Activated CD4-positive, alpha-beta T cell treated with anti-CD3 and anti-CD28 coated beads, Interleukin-2, amount 10 ng/mL, durations not matched to agents 7 days and 5 days (primary cell): Measurements from ENCODE around the gene SLC38A9. TPM values are rescaled to one million over a fixed set of nuclear protein-coding genes. Genes with fewer than 3 reads are reported as not detected.
"Not testable (repeated sequence)": the region's sequence is repeated elsewhere in the genome, so short reads cannot be mapped to it uniquely, and the experiment has no call there.

Source experiments
- CTCF ChIA-PET: fragments of 350-600 bp; sonication (Branson Sonifier 250); formaldehyde crosslinking; loops from one replicate; lab custom pipeline; 2021; ENCODE audit warnings: antibody characterized with exemption; lab: Charles Lee
- POLR2A ChIA-PET: fragments of 350-600 bp; sonication (Branson Sonifier 250); formaldehyde crosslinking; loops from one replicate; lab custom pipeline; 2021; ENCODE audit warnings: antibody characterized with exemption; lab: Charles Lee
- DNase-seq: peaks from one replicate; pipeline ENCODE4 v3.0.0-alpha.2; 2020
- H3K27ac Mint-ChIP-seq: one replicate; pipeline ENCODE4 v1.8.0; 2021; ENCODE audit warnings: mild to moderate bottlenecking, moderate library complexity, mixed read lengths
- H3K27me3 Mint-ChIP-seq: one replicate; pipeline ENCODE4 v1.8.0; 2021; ENCODE audit warnings: mixed read lengths
- H3K36me3 Mint-ChIP-seq: one replicate; pipeline ENCODE4 v1.8.0; 2021; ENCODE audit warnings: low read depth, mixed read lengths
- H3K4me1 Mint-ChIP-seq: one replicate; pipeline ENCODE4 v1.8.0; 2021; ENCODE audit warnings: mixed read lengths
- H3K4me3 Mint-ChIP-seq: one replicate; pipeline ENCODE4 v1.8.0; 2021; ENCODE audit warnings: mild to moderate bottlenecking, moderate library complexity, mixed read lengths
- H3K9me3 Mint-ChIP-seq: one replicate; pipeline ENCODE4 v1.8.0; 2021; ENCODE audit warnings: mixed read lengths
- total RNA-seq, 2 experiments: library from RNA; stranded (reverse); gene quantifications; one replicate each; pipeline ENCODE4 v1.2.3, GENCODE V29; 2021

The SLC38A9 gene, protein sequence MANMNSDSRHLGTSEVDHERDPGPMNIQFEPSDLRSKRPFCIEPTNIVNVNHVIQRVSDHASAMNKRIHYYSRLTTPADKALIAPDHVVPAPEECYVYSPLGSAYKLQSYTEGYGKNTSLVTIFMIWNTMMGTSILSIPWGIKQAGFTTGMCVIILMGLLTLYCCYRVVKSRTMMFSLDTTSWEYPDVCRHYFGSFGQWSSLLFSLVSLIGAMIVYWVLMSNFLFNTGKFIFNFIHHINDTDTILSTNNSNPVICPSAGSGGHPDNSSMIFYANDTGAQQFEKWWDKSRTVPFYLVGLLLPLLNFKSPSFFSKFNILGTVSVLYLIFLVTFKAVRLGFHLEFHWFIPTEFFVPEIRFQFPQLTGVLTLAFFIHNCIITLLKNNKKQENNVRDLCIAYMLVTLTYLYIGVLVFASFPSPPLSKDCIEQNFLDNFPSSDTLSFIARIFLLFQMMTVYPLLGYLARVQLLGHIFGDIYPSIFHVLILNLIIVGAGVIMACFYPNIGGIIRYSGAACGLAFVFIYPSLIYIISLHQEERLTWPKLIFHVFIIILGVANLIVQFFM
- total RNA-seq, result 10 to 100 TPM; 26.6 to 29.0 TPM

DNA sequence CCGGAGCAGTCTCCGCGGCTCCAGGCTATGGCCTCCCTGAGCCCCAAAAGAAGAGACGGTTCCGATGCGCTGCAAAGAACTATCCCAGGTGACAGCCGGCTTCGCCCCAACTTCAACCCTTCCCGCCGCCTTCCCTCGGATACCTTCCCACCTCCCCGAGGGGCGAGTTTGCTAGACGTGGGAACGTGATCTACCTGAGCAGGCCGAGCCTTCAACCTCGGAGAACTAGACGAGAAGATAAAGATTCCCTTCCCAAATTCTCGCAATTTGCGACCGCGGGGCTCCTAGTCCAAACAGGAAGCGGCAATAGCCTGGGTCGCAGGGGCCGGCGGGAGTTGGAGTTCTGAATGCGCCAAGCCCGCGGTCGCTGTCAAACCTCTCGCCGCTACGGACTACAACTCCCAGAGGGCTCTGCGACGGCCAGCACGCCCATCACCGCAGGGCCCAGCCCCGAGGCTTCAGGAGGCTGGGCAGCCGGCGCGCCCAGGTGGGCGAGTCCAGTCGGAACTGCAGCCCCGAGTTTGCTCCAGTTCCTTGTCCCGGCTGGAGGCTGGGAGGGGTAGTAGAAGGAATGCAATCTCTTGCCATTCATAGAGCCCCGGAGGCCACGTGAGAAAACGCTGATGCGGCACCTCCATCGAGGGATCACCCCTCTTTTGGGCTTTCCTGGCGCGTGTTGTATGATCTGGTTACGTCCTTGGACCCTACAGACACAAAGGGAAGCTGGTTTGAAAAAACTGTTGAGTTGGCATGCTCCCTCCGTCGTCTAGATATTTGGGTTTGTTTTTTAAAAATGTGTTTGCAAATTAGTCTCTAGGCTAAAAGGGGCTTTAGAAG lies at the start of gene SLC38A9:
Gene SLC38A9 (minus strand): TSS at position 302 of the 837 bp plus-strand sequence. CDS start 14,366 bp downstream, outside the sequence.
- H3K27ac Mint-ChIP-seq, result peak within 1 kb of the TSS; percentile 87
- peaks cover 5% of the 10 kb centered on the region for H3K27me3 Mint-ChIP-seq
- H3K36me3 Mint-ChIP-seq, result peaks cover 28% of the 10 kb centered on the region
- peak within 1 kb of the TSS; percentile 95 for H3K4me3 Mint-ChIP-seq
- peaks cover 7% of the 10 kb centered on the region for H3K9me3 Mint-ChIP-seq
- DNase-seq, result peak; percentile 94
- ChIA-PET CTCF (interaction anchor here (0.6 kb wide), 1 partner anchor 224 kb away, joined by 3 read pairs; no protein-coding TSS in a partner anchor), POLR2A (no interaction called here)
- peaks cover 29% of the 10 kb centered on the region for H3K4me1 Mint-ChIP-seq

DNA sequence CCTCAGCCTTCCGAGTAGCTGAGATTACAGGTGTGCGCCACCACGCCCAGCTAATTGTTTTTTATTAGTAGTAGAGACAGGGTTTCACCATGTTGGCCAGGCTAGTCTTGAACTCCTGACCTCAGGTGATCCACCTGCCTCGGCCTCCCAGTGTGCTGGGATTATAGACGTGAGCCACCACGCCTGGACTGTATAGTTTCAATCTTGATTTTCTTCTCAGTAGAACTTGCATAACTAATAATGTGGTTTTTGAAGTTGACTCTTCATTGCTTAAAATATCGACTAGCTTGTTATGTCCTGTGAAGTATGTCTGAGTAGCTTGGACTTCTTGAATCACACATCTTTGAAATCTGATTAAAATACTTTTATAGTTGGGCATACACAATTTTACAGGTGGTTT lies 49.6 kb upstream of the SLC38A9 start:
- H3K27me3 Mint-ChIP-seq, result peaks cover 13% of the 10 kb centered on the region
- peaks cover 49% of the 10 kb centered on the region for H3K4me1 Mint-ChIP-seq
- POLR2A ChIA-PET, H3K4me3 Mint-ChIP-seq, CTCF ChIA-PET, H3K9me3 Mint-ChIP-seq, DNase-seq, H3K27ac Mint-ChIP-seq: not testable (repeated sequence)
- peaks cover 22% of the 10 kb centered on the region for H3K36me3 Mint-ChIP-seq

DNA sequence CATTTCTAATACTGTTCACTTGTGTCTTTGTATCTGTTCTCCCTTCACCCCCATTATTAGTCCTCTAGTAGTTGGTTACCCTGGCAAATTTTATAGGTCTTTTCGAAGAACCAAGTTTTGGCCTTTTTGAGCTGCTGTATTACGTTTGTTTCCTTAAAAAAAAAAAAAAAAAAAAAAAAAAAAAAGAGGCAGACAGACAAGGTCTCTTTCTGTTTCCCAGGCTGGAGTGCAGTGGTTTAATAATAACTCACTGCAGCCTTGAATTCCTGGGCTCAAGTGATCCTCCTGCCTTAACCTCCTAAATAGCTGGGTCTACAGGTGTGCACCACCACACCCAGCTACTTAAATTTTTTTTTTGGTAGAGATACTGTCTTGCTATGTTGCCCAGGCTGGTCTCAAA lies 46.6 kb upstream of the SLC38A9 start:
- ChIA-PET POLR2A (interaction anchor here (0.6 kb wide), 3 partner anchors 48 to 395 kb away, joined by 3 to 4 read pairs (median 4); no protein-coding TSS in a partner anchor), CTCF (interaction anchor here (1.0 to 1.4 kb wide), 2 partner anchors 22 to 131 kb away, joined by 3 read pairs; no protein-coding TSS in a partner anchor)
- Mint-ChIP-seq H3K4me3 (no peak overlapping the region), H3K9me3 (peaks cover 8% of the 10 kb centered on the region), H3K36me3 (peaks cover 12% of the 10 kb centered on the region), H3K27ac (no peak overlapping the region), H3K4me1 (peaks cover 32% of the 10 kb centered on the region), H3K27me3 (peaks cover 28% of the 10 kb centered on the region)
- DNase-seq, result no peak

DNA sequence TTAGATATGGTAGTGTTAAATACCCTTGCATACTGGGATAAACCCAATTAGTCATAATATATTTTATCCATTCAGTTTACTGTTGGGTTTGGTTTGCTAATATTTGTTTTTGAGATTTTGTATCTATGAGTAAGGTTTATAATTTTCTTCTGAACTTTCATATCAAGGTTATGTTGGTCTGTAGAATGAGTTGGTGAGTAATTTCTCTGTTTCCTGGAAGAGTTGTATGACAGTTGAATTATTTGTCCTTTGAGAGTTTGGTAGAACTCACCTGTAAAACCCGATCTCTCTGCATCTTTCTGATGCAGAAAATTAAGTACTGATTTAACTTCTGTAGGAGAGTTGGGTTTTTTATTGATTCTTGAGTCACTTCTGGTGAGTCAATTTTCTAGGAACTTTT lies 46.1 kb upstream of the SLC38A9 start:
- Mint-ChIP-seq H3K27ac (no peak overlapping the region), H3K9me3 (peaks cover 8% of the 10 kb centered on the region), H3K36me3 (peaks cover 12% of the 10 kb centered on the region), H3K4me3 (no peak overlapping the region), H3K27me3 (peaks cover 28% of the 10 kb centered on the region), H3K4me1 (peaks cover 27% of the 10 kb centered on the region)
- ChIA-PET CTCF (interaction anchor here (1.4 kb wide), 1 partner anchor 22 kb away, joined by 3 read pairs; no protein-coding TSS in a partner anchor), POLR2A (interaction anchor here (0.6 kb wide), 1 partner anchor 171 kb away, joined by 4 read pairs; no protein-coding TSS in a partner anchor)
- no peak for DNase-seq

DNA sequence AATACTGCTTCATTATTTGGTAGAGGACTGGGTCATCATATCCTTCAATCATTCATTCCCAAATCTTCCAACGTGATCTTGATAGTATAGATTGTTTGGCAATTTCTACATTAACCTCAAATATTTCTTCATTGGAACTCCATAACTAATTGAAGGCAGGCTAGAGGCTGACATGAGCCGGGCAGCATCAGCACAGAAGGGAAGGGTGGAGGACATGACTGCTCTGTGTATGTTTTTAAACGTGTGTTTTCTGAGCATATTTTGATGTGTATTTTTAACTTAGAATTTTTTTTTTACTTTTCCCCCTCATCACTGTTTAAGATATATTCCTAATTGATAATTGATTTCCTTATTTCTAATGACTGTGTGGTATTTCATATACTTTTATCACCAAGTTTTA lies 38.4 kb upstream of the SLC38A9 start:
- no peak overlapping the region for H3K4me3 Mint-ChIP-seq
- H3K27ac Mint-ChIP-seq, result no peak overlapping the region
- peaks cover 20% of the 10 kb centered on the region for H3K27me3 Mint-ChIP-seq
- DNase-seq, result no peak
- CTCF ChIA-PET, result no interaction called here
- no peaks in the 10 kb centered on the region for H3K36me3 Mint-ChIP-seq
- no peaks in the 10 kb centered on the region for H3K4me1 Mint-ChIP-seq
- POLR2A ChIA-PET, result no interaction called here
- H3K9me3 Mint-ChIP-seq, result no peaks in the 10 kb centered on the region

DNA sequence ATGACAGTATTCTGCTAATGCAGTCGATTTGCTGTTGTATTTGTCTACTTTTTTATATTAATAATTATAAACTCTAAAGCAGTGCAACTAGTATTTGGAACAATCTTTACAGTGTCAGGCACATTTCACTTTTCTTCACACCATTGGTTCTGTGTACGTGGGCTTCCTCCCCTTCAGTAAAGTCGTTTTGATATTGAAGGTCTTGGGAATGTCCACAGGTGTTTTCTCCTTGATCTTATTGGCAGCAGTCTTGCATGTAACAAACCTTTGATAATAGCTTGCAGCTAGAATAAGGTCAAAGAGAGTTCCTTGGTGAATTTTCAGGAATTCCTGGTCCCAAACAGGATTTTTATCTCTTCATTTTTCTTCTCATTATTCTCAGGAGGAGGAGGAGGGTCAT lies 37.9 kb upstream of the SLC38A9 start:
- Mint-ChIP-seq H3K27ac (no peak overlapping the region), H3K4me3 (no peak overlapping the region), H3K4me1 (no peaks in the 10 kb centered on the region), H3K9me3 (no peaks in the 10 kb centered on the region), H3K27me3 (peaks cover 16% of the 10 kb centered on the region), H3K36me3 (no peaks in the 10 kb centered on the region)
- POLR2A ChIA-PET, result no interaction called here
- CTCF ChIA-PET, result no interaction called here
- DNase-seq, result no peak

DNA sequence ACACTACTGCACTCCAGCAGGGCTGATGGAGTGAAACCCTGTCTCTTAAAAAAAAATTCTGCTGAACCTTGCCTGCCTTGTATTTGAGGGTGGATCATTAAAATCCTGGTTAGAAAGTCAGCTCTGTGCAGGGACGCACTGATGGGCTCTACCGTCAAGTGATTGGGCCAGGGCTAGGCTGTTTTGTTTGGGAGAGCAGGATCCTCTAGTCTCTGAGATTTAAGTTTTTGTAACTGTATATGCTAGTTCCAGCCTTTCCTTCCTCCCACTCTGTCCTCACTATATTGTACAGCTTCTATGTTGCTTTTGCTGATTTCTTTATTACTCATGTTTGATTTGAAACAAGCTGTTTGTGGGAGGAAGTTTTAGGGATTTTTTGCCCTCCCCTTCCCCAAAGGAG lies 37.3 kb upstream of the SLC38A9 start:
- Mint-ChIP-seq H3K27me3 (peaks cover 14% of the 10 kb centered on the region), H3K9me3 (no peaks in the 10 kb centered on the region), H3K27ac (no peak overlapping the region), H3K4me3 (no peak overlapping the region), H3K4me1 (no peaks in the 10 kb centered on the region), H3K36me3 (no peaks in the 10 kb centered on the region)
- POLR2A ChIA-PET, result no interaction called here
- CTCF ChIA-PET, result interaction anchor here (0.6 to 0.8 kb wide), 2 partner anchors 48 to 151 kb away, joined by 3 read pairs; no protein-coding TSS in a partner anchor
- DNase-seq, result no peak

DNA sequence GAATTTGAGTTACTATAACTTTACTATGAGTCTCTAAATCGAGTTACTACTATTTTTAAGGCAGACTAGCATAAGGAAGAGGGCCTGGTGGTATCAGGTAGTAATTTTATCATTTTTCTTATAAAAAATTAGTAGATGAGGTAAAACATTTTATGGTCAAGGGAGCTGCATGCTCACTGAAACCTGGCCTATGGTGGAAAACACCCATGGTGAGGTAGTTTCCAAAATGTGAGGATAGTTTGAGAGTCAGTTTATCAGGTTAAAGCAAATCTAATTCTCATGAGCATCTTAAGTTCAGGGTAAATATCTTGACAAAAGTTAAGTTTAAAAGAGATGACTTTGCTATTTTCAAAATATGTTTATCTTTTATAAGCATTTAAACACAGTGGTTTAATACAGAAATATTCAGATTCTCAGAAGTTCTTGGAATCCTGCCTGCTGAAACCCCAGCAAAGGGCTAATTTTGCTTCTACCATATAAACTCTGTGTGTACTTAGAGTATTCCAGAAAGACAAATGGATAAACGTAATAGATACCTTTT lies 35.7 kb upstream of the SLC38A9 start:
- ChIA-PET POLR2A (no interaction called here), CTCF (no interaction called here)
- no peak for DNase-seq
- Mint-ChIP-seq H3K4me1 (no peaks in the 10 kb centered on the region), H3K27me3 (peaks cover 14% of the 10 kb centered on the region), H3K4me3 (no peak overlapping the region), H3K27ac (no peak overlapping the region), H3K36me3 (no peaks in the 10 kb centered on the region), H3K9me3 (no peaks in the 10 kb centered on the region)

DNA sequence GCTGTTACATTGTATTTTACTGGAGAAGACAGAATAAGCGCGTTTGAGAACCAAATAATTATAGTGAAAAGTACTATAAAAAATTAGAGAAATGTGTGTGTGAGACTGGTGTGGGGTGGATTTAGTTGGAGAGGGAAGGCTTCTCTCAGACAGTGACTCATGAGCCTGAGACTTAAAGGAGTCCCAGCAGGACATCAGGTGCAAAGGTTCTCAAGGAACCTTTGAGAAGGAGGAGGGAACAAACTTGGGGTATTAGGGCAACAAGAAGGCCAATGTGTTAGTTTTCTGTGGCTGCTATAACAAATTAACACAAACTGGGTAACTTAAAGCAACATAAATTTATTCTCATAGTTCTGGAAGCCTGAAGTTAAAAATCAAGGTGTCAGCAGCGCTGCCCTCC lies 30.7 kb upstream of the SLC38A9 start:
- Mint-ChIP-seq H3K27ac (no peak overlapping the region), H3K27me3 (peaks cover 2% of the 10 kb centered on the region), H3K4me1 (no peaks in the 10 kb centered on the region), H3K36me3 (no peaks in the 10 kb centered on the region), H3K9me3 (no peaks in the 10 kb centered on the region), H3K4me3 (no peak overlapping the region)
- no peak for DNase-seq
- ChIA-PET POLR2A (no interaction called here), CTCF (no interaction called here)

DNA sequence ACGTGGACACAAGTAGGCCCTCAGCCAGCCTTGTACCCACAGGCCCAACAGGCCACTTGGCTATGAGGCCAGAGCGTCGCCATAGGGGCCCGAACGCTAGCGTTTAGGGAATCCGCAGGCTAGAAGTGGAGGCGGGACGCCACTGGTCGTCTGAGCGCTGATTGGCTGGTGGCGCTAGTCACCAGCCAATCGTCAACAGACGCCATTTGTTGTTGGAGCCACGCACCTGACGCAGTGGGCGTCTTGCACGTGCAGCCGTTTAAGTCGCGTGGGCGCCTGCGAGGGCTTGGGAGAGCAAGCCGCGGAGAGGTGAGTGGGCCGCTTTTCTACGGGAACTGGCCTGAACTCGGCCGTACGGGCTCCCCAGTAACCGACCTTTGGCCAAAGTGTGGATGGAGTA lies 25.7 kb upstream of the SLC38A9 start, which contains the start of gene DDX4:
Gene DDX4 (plus strand): TSS at position 269 of the 400 bp plus-strand sequence. CDS start 903 bp downstream, outside the sequence.
- POLR2A ChIA-PET, result no interaction called here
- CTCF ChIA-PET, result no interaction called here

DNA sequence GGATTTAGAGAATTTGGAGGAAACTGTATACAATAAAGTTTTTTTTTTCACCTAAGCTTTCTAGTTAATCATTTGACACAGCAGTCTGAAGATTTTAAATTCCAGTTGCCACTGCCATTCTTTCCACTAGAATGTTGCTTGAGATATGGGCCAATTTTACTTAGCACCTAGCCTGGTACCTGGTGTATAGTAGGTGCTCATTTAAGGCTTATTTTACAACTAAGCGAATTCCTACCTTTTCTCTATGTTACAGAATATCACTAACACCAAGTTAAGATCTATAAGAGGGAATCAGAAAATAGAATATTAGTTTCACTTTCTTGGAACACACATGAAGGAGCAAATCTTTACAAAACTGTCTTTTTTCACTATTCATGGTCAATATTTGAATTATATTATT lies 22.5 kb upstream of the SLC38A9 start:
- no peaks in the 10 kb centered on the region for H3K4me1 Mint-ChIP-seq
- DNase-seq, result no peak
- H3K9me3 Mint-ChIP-seq, result peaks cover under 1% of the 10 kb centered on the region
- H3K27me3 Mint-ChIP-seq, result peaks cover 12% of the 10 kb centered on the region
- H3K27ac Mint-ChIP-seq, result no peak overlapping the region
- ChIA-PET POLR2A (no interaction called here), CTCF (no interaction called here)
- H3K36me3 Mint-ChIP-seq, result no peaks in the 10 kb centered on the region
- H3K4me3 Mint-ChIP-seq, result no peak overlapping the region

More for the DNA sequence above, 25.7 kb upstream of the SLC38A9 start, which contains the start of gene DDX4:
- DNase-seq, result no peak
- no peaks in the 10 kb centered on the region for H3K36me3 Mint-ChIP-seq
- H3K27me3 Mint-ChIP-seq, result peaks cover 2% of the 10 kb centered on the region
- no peak within 1 kb of the TSS for H3K4me3 Mint-ChIP-seq
- no peaks in the 10 kb centered on the region for H3K4me1 Mint-ChIP-seq
- no peaks in the 10 kb centered on the region for H3K9me3 Mint-ChIP-seq
- H3K27ac Mint-ChIP-seq, result no peak within 1 kb of the TSS

DNA sequence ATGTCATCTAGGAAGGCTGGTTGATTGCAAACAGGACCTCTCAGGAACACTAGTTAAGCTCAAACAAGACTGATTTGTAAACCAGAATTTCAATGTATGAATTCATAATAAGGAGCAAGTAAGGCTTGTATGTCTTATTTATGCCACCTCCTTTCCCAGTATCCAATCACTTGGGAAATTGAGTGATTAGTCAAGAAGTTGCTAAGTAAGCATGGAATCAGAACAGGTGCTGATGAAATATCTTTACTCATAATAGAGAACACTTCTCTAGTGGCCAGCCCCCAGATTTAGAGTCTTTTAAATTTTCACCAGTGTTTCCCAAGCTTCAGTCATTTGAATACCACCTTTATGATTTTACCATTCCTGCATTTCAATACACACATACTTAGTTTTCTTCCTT lies 20.5 kb upstream of the SLC38A9 start:
- no peak for DNase-seq
- Mint-ChIP-seq H3K4me3 (no peak overlapping the region), H3K27me3 (peaks cover 12% of the 10 kb centered on the region), H3K9me3 (peaks cover 3% of the 10 kb centered on the region), H3K27ac (no peak overlapping the region), H3K4me1 (no peaks in the 10 kb centered on the region), H3K36me3 (no peaks in the 10 kb centered on the region)
- ChIA-PET CTCF (no interaction called here), POLR2A (no interaction called here)
